ENCODE data around the gene CAPZA1. TPM values are rescaled to one million over a fixed set of nuclear protein-coding genes. Genes with fewer than 3 reads are reported as not detected.

The CAPZA1 gene
- total RNA-seq, 1 experiment from 2014 or later: 273 TPM

DNA sequence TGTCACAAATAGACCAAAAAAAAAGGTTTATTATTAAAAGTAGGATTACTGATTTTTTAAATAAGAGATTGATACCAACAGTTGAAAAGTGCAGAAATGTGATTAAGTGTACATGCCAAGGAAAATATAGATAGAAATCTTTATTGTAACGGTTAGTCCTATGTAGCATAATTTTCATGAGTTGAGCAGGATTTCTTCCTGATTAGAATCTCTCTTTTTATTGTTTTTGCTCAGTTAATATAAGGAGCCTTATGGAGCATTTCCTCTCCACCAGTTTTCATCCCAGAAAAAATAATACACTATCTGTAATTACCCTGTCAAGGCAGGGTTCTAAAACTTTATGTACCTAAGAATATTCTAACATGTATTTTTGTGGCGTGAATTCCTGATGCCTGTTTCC, 23.4 kb downstream of the CAPZA1 start:
- no TSS peak for BruUV-seq (replicated peaks)
- H3F3A ChIP-seq (ENCODE audit: low read length, unreplicated experiment): no peaks in the 10 kb centered on the region
- H3K9me2 ChIP-seq (replicated peaks; ENCODE audit: low read length): no peaks in the 10 kb centered on the region
- ChIA-PET CTCF (no interaction called here), POLR2A (ENCODE audit: unreplicated experiment) (no interaction called here)
- no peak overlapping the region for H3K27ac ChIP-seq (ENCODE audit: low read length)
- intact Hi-C loops (cut with micrococcal nuclease): no loop called here
- no peak for ATAC-seq
- H3K79me2 ChIP-seq (ENCODE audit: low read length): peaks cover 84% of the 10 kb centered on the region
- H2AFZ ChIP-seq (ENCODE audit: low read length): no peak overlapping the region
- no peaks in the 10 kb centered on the region for H3K27me3 ChIP-seq (ENCODE audit: low read length)
- TF ChIP-seq, protein P1, sequence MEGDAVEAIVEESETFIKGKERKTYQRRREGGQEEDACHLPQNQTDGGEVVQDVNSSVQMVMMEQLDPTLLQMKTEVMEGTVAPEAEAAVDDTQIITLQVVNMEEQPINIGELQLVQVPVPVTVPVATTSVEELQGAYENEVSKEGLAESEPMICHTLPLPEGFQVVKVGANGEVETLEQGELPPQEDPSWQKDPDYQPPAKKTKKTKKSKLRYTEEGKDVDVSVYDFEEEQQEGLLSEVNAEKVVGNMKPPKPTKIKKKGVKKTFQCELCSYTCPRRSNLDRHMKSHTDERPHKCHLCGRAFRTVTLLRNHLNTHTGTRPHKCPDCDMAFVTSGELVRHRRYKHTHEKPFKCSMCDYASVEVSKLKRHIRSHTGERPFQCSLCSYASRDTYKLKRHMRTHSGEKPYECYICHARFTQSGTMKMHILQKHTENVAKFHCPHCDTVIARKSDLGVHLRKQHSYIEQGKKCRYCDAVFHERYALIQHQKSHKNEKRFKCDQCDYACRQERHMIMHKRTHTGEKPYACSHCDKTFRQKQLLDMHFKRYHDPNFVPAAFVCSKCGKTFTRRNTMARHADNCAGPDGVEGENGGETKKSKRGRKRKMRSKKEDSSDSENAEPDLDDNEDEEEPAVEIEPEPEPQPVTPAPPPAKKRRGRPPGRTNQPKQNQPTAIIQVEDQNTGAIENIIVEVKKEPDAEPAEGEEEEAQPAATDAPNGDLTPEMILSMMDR (conservative IDR thresholded peaks at IDR 0.05; ENCODE audit: low read depth, low read length): no peak
- TF ChIP-seq EZH2phosphoT487 (IDR thresholded peaks at IDR 0.05; ENCODE audit: borderline replicate concordance, low read length) (no peak), EZH2 (IDR thresholded peaks at IDR 0.05; ENCODE audit: low read length, unreplicated experiment) (no peak)
- H3K4me1 ChIP-seq (ENCODE audit: insufficient read depth, low read length): peaks cover under 1% of the 10 kb centered on the region; the same call in 1 of the 2 replicates
- no peaks in the 10 kb centered on the region for H3K9me3 ChIP-seq (ENCODE audit: low read length)
- H3K4me3 ChIP-seq (ENCODE audit: low read length): no peak overlapping the region
- H3K4me2 ChIP-seq (ENCODE audit: low read length): no peak overlapping the region
- H4K20me1 ChIP-seq (ENCODE audit: low read length): peaks cover 36% of the 10 kb centered on the region; the same call in 1 of the 2 replicates
- H3K9ac ChIP-seq (ENCODE audit: low read length): no peak overlapping the region
- H3K36me3 ChIP-seq (ENCODE audit: low read depth, low read length): peaks cover 16% of the 10 kb centered on the region
- no peak for DNase-seq

DNA sequence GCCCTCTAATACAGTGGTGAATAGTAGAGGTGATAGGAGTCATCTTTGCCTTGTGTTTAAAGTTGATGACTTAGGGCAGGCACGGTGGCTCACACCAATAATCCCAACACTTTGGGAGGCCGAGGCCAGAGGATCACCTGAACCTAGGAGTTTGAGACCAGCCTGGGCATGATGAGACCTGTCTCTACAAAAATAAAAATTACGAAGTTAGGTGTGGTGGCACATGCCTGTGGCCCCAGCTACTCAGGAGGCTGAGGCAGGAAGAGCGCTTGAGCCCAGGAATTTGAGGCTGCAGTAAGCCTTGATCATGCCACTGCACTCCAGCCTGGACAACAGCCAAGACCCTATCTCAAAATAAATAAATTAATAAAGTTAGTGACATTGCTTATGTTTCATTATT, 26.6 kb downstream of the CAPZA1 start:
- intact Hi-C loops (cut with micrococcal nuclease): no loop called here
- CTCF ChIA-PET: no interaction called here
- TF ChIP-seq EZH2phosphoT487 (IDR thresholded peaks at IDR 0.05; ENCODE audit: borderline replicate concordance, low read length) (no peak), EZH2 (IDR thresholded peaks at IDR 0.05; ENCODE audit: low read length, unreplicated experiment) (no peak)
- TF ChIP-seq, protein P1 (conservative IDR thresholded peaks at IDR 0.05; ENCODE audit: low read depth, low read length): no peak
- peaks cover 84% of the 10 kb centered on the region for H3K79me2 ChIP-seq (ENCODE audit: low read length)
- POLR2A ChIA-PET (ENCODE audit: unreplicated experiment): no interaction called here
- no peaks in the 10 kb centered on the region for H3K4me1 ChIP-seq (ENCODE audit: insufficient read depth, low read length)
- BruUV-seq (replicated peaks): no TSS peak
- H3K36me3 ChIP-seq (ENCODE audit: low read depth, low read length): peaks cover 41% of the 10 kb centered on the region
- ATAC-seq: no peak
- no peak for DNase-seq
- no peak overlapping the region for H3K4me2 ChIP-seq (ENCODE audit: low read length)
- no peaks in the 10 kb centered on the region for H3K9me2 ChIP-seq (replicated peaks; ENCODE audit: low read length)
- H3K4me3 ChIP-seq (ENCODE audit: low read length): no peak overlapping the region
- H3K9ac ChIP-seq (ENCODE audit: low read length): no peak overlapping the region
- H3K27ac ChIP-seq (ENCODE audit: low read length): no peak overlapping the region
- no peaks in the 10 kb centered on the region for H3K9me3 ChIP-seq (ENCODE audit: low read length)
- H2AFZ ChIP-seq (ENCODE audit: low read length): no peak overlapping the region
- peaks cover 31% of the 10 kb centered on the region; the same call in 1 of the 2 replicates for H4K20me1 ChIP-seq (ENCODE audit: low read length)
- H3F3A ChIP-seq (ENCODE audit: low read length, unreplicated experiment): no peaks in the 10 kb centered on the region
- H3K27me3 ChIP-seq (ENCODE audit: low read length): no peaks in the 10 kb centered on the region

DNA sequence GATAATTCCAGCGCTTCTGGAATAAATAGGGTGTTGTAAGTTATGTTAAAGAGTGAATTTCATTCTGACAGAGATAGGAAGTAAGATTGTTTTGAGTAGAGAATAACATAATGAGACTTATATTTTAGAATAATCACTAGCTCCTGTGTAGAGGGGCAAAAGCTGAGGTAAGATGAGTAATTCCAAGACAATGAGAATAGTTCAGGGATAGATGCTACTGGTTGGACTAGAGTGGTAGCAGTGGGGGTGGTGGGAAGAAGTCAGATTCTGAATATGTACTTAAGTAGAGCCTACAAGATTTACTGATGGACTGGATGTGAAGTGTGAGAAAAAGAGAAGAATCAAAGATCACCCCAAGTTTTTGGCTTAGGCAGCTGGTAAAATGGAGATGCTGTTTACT, 31.6 kb downstream of the CAPZA1 start:
- no peak for TF ChIP-seq EZH2 (IDR thresholded peaks at IDR 0.05; ENCODE audit: low read length, unreplicated experiment)
- no TSS peak for BruUV-seq (replicated peaks)
- Histone ChIP-seq H3K4me1 (ENCODE audit: insufficient read depth, low read length) (no peaks in the 10 kb centered on the region), H3F3A (ENCODE audit: low read length, unreplicated experiment) (no peaks in the 10 kb centered on the region), H3K4me2 (ENCODE audit: low read length) (no peak overlapping the region), H3K27me3 (ENCODE audit: low read length) (no peaks in the 10 kb centered on the region), H2AFZ (ENCODE audit: low read length) (no peak overlapping the region), H3K9ac (ENCODE audit: low read length) (no peak overlapping the region), H3K9me3 (ENCODE audit: low read length) (no peaks in the 10 kb centered on the region), H3K27ac (ENCODE audit: low read length) (no peak overlapping the region), H3K4me3 (ENCODE audit: low read length) (no peak overlapping the region), H3K9me2 (replicated peaks; ENCODE audit: low read length) (no peaks in the 10 kb centered on the region), H3K36me3 (ENCODE audit: low read depth, low read length) (peaks cover 52% of the 10 kb centered on the region), H4K20me1 (ENCODE audit: low read length) (0 out of 2 replicates have a peak, but pooled peaks cover 8% of the 10 kb centered on the region), H3K79me2 (ENCODE audit: low read length) (peaks cover 34% of the 10 kb centered on the region)
- ATAC-seq (no peak), DNase-seq (no peak)
- intact Hi-C loops (cut with micrococcal nuclease): no loop called here
- CTCF ChIA-PET: no interaction called here
- POLR2A ChIA-PET (ENCODE audit: unreplicated experiment): no interaction called here

Measured in PC-3 (cell line).